ENCODE data around the gene OR2D3.

DNA sequence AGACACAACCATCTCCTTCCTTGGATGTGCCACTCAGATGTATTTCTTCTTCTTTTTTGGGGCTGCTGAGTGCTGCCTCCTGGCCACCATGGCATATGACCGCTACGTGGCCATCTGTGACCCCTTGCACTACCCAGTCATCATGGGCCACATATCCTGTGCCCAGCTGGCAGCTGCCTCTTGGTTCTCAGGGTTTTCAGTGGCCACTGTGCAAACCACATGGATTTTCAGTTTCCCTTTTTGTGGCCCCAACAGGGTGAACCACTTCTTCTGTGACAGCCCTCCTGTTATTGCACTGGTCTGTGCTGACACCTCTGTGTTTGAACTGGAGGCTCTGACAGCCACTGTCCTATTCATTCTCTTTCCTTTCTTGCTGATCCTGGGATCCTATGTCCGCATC is 43.9 kb upstream of the OR2D3 start:
- TF ChIP-seq ZNF274 (IDR thresholded peaks at IDR 0.05; ENCODE audit: low read depth, low read length) (no peak), YY1 (IDR thresholded peaks at IDR 0.05; ENCODE audit: insufficient read depth, insufficient read length) (no peak), SUZ12 (IDR thresholded peaks at IDR 0.05; ENCODE audit: extremely low read depth, insufficient read depth, insufficient read length) (no peak)

Measured in NT2/D1 (cell line).